EL (cell line): ENCODE measurements around the gene LASP1NB.
"Not testable (repeated sequence)": the region's sequence is repeated elsewhere in the genome, so short reads cannot be mapped to it uniquely, and the experiment has no call there.

Experiments
- DNase-seq: peaks from one replicate; pipeline ENCODE4 v3.0.0-alpha.2; 2016

The LASP1NB gene

GRCh38 chr17:38897671-38898290 is 27.6 kb upstream of the LASP1NB start:
- no peak for DNase-seq

GRCh38 chr17:38898291-38898679 is 27.1 kb upstream of the LASP1NB start:
- DNase-seq, result no peak

GRCh38 chr17:38898812-38899348 is 26.5 kb upstream of the LASP1NB start:
- no peak for DNase-seq

- DNase-seq, result no peak
Observed at GRCh38 chr17:38899421-38899820, 26.0 kb upstream of the LASP1NB start.

GRCh38 chr17:38900978-38901656 is 24.3 kb upstream of the LASP1NB start:
- peak; percentile 99 for DNase-seq

GRCh38 chr17:38903404-38903803 is 22.0 kb upstream of the LASP1NB start:
- no peak for DNase-seq

- DNase-seq, result no peak
Observed at GRCh38 chr17:38904892-38905291, 20.5 kb upstream of the LASP1NB start.

GRCh38 chr17:38905375-38905774 is 20.0 kb upstream of the LASP1NB start:
- no peak for DNase-seq

GRCh38 chr17:38906460-38907228 is 18.8 kb upstream of the LASP1NB start:
- DNase-seq, result no peak

- no peak for DNase-seq
Observed at GRCh38 chr17:38907930-38908675, 17.3 kb upstream of the LASP1NB start.

- no peak for DNase-seq
Observed at GRCh38 chr17:38908676-38909181, 16.7 kb upstream of the LASP1NB start.

GRCh38 chr17:38910325-38910724 is 15.1 kb upstream of the LASP1NB start:
- no peak for DNase-seq

GRCh38 chr17:38911081-38911730 is 14.2 kb upstream of the LASP1NB start:
- DNase-seq, result no peak

- DNase-seq, result not testable (repeated sequence)
Observed at GRCh38 chr17:38911731-38912081, 13.7 kb upstream of the LASP1NB start.

- DNase-seq, result no peak
Observed at GRCh38 chr17:38912221-38912813, 13.1 kb upstream of the LASP1NB start.

GRCh38 chr17:38914741-38915638 is 10.4 kb upstream of the LASP1NB start:
- no peak for DNase-seq

- no peak for DNase-seq
Observed at GRCh38 chr17:38915639-38915995, 9.8 kb upstream of the LASP1NB start.

- no peak for DNase-seq
Observed at GRCh38 chr17:38916771-38917170, 8.6 kb upstream of the LASP1NB start.

GRCh38 chr17:38917259-38917658 is 8.2 kb upstream of the LASP1NB start:
- no peak for DNase-seq

- DNase-seq, result no peak
Observed at GRCh38 chr17:38918129-38918913, 7.1 kb upstream of the LASP1NB start.
